OCI-LY7 (cell line): ENCODE results near the gene RANBP9. TPM values are rescaled to one million over a fixed set of nuclear protein-coding genes. Genes with fewer than 3 reads are reported as not detected.

ENCODE experiments used
- BruUV-seq: library from RNA; stranded (reverse); fragments of 400-500 nt; replicated peaks from 2 replicates; lab custom pipeline; 2021; lab: Mats Ljungman, UMichigan
- CTCF ChIA-PET: fragments of 300-600 bp; sonication (Branson Sonifier 250); formaldehyde crosslinking; loops from one replicate; lab custom pipeline; 2022; ENCODE audit warnings: antibody characterized with exemption; ENCODE audit not compliant: unreplicated experiment; lab: Charles Lee
- POLR2A ChIA-PET: fragments of 300-600 bp; sonication (Branson Sonifier 250); formaldehyde crosslinking; loops from one replicate; lab custom pipeline; 2022; ENCODE audit warnings: antibody characterized with exemption; lab: Charles Lee
- DNase-seq: peaks from one replicate; pipeline ENCODE4 v3.0.0-alpha.2; 2015; ENCODE audit warnings: low spot score
- H2AFZ ChIP-seq: fragments of 200-600 bp; sonication (generic), shearing (Covaris generic); 2 replicates; pipeline ENCODE4 v1.6.1; 2014; ENCODE audit warnings: mild to moderate bottlenecking, antibody characterized with exemption, low read length, moderate library complexity
- H3K27ac ChIP-seq: fragments of 200-600 bp; sonication (generic); 2 replicates; pipeline ENCODE4 v1.5.1; 2014; ENCODE audit warnings: mixed run types, low read depth, mild to moderate bottlenecking, moderate library complexity, low read length, inconsistent platforms; ENCODE audit not compliant: poor library complexity, severe bottlenecking
- H3K36me3 ChIP-seq: fragments of 200-600 bp; sonication (generic); 2 replicates; pipeline ENCODE4 v1.6.1; 2014; ENCODE audit warnings: mild to moderate bottlenecking, antibody characterized with exemption, low read length, moderate library complexity, mixed read lengths; ENCODE audit not compliant: insufficient read depth
- H3K4me1 ChIP-seq: fragments of 200-600 bp; sonication (generic); 2 replicates; pipeline ENCODE4 v1.5.1; 2014; ENCODE audit warnings: mild to moderate bottlenecking, low read length; ENCODE audit not compliant: insufficient read depth, poor library complexity, severe bottlenecking
- H3K4me2 ChIP-seq: fragments of 200-600 bp; sonication (generic); 2 replicates; pipeline ENCODE4 v1.6.1; 2014; ENCODE audit warnings: mild to moderate bottlenecking, low read length
- H3K4me3 ChIP-seq: fragments of 200-600 bp; sonication (generic); 2 replicates; pipeline ENCODE4 v1.5.1; 2014; ENCODE audit warnings: mild to moderate bottlenecking, low read depth, low read length; ENCODE audit not compliant: poor library complexity, severe bottlenecking
- H3K79me2 ChIP-seq: fragments of 200-600 bp; sonication (generic); 2 replicates; pipeline ENCODE4 v1.6.1; 2016; ENCODE audit warnings: low read depth, mild to moderate bottlenecking, low read length, moderate library complexity, mixed read lengths; ENCODE audit not compliant: insufficient read depth
- H3K9me2 ChIP-seq: fragments of 200-600 bp; sonication (generic); 2 replicates; pipeline ENCODE4 v1.6.1; 2016; ENCODE audit warnings: mild to moderate bottlenecking, low read length, mixed read lengths; ENCODE audit not compliant: insufficient read depth
- H3K9me3 ChIP-seq: fragments of 200-600 bp; sonication (generic); 2 replicates; pipeline ENCODE4 v1.6.1; 2014; ENCODE audit warnings: mild to moderate bottlenecking, mixed run types, low read length, mixed read lengths
- H4K20me1 ChIP-seq: fragments of 200-600 bp; sonication (generic); 2 replicates; pipeline ENCODE4 v1.6.1; 2014; ENCODE audit warnings: mild to moderate bottlenecking, antibody characterized with exemption, low read length, moderate library complexity, mixed read lengths; ENCODE audit not compliant: insufficient read depth
- EZH2phosphoT487 ChIP-seq: fragments of 200-600 bp; sonication (generic); IDR thresholded peaks from 2 replicates; pipeline ENCODE4 v1.6.1; 2018; ENCODE audit warnings: low read depth, borderline replicate concordance, mild to moderate bottlenecking, mixed run types, antibody characterized with exemption, low read length, moderate library complexity, mixed read lengths
- intact Hi-C: fragments of 100-400 bp; cut with micrococcal nuclease; formaldehyde crosslinking; loops from one replicate; pipeline ENCODE4 v1.10.0; 2022; ENCODE audit not compliant: unreplicated experiment
- total RNA-seq, 2 experiments: library from RNA; depleted of rRNA in 1 of 2; stranded (reverse); fragments of >200 nt in 1 of 2; shearing (Covaris generic) in 1 of 2; gene quantifications; 2 replicates each; pipeline ENCODE4 v1.2.3, GENCODE V29; 2014 to 2022
- TF ChIP-seq, protein P1 (sequence below): fragments of 200-600 bp; sonication (generic); conservative IDR thresholded peaks from 2 replicates; pipeline ENCODE4 v1.5.1; 2014; ENCODE audit warnings: mild to moderate bottlenecking, antibody characterized with exemption, low read length, moderate library complexity, mixed read lengths

Gene RANBP9
- total RNA-seq, 2 experiments from 2014 or later, result 20.5 to 35.0 TPM

DNA sequence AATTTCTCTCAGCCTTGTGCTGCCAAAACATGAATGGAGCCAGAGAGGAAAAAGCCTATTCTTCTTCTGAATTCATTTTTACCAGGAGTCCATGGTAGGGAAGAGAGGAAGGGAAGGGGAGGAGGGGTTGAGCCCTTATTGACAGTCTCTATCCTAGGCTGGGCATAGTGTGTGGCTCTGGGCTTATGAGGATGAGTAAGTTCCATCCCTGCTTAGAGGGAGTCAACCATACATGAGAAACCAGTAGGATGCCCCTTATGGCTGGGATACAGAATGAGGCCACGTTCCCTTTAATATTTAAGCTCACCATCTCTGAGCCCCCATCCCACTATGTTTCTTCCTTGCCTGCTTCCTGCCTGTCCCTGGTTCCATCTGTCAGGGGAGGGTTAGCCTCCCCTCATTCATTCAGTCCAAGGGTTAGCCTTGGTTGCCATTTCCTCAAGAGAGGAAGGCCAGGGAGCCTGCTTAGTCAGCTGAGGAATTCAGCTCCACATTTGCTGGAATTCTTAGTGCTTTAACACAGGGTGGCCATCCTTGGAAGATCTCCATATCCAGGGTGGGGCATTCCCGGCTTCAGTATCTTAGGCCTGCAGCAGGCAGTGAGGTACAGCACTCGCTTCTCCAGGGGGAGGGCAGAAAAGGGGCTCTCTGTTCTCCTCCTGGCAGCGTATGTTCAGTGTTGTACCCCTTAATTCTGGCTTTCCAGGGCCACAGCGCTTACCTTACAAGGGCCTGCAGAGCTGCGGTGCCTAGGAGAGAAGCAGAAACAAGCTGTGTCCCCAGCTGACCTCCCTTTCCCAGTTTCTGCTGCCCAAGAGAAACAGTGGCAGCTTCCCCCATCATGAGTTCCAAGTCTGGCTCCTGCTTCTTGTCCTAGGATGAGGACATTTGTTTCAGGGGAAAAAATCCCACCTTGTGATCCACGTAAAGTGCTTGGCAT, 124.8 kb downstream of the RANBP9 start:
- POLR2A ChIA-PET, result interaction anchor here (0.6 to 0.7 kb wide), 2 partner anchors 15 to 681 kb away, joined by 3 to 4 read pairs; no protein-coding TSS in a partner anchor
- intact Hi-C loops, result no loop called here

DNA sequence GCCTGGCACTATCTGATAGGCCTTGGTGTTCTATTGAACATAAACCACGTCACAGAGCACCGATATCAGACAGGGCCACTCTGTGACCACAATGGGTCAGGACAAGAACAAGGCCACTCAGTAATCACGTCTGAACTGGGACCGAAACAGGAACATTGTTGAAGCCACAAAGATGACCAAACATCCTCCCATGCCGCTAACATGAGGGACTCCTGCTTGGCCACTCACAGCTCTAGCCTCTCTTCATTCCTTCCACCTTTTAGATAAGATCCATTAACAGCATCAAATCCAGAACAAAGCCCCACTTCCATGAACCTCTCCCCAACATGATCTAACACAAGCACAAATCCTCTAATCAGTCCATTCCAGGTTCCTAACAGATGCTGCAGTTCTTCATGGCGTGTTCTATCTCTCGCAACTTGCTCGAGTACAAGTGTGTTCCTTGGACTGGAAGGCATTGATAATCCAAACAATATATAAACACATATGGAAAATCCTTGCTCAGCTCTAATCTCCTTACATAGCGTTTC, 129.9 kb downstream of the RANBP9 start:
- intact Hi-C loops, result no loop called here
- CTCF ChIA-PET, result no interaction called here
- no TSS peak for BruUV-seq
- no peak overlapping the region for H3K4me2 ChIP-seq
- no peaks in the 10 kb centered on the region for H3K9me2 ChIP-seq
- H3K27ac ChIP-seq, result no peak overlapping the region
- POLR2A ChIA-PET, result interaction anchor here (0.7 to 1.0 kb wide), 2 partner anchors 31 to 156 kb away, joined by 3 to 4 read pairs; no protein-coding TSS in a partner anchor
- no peak overlapping the region for H2AFZ ChIP-seq
- TF ChIP-seq EZH2phosphoT487, result no peak
- TF ChIP-seq, protein P1, sequence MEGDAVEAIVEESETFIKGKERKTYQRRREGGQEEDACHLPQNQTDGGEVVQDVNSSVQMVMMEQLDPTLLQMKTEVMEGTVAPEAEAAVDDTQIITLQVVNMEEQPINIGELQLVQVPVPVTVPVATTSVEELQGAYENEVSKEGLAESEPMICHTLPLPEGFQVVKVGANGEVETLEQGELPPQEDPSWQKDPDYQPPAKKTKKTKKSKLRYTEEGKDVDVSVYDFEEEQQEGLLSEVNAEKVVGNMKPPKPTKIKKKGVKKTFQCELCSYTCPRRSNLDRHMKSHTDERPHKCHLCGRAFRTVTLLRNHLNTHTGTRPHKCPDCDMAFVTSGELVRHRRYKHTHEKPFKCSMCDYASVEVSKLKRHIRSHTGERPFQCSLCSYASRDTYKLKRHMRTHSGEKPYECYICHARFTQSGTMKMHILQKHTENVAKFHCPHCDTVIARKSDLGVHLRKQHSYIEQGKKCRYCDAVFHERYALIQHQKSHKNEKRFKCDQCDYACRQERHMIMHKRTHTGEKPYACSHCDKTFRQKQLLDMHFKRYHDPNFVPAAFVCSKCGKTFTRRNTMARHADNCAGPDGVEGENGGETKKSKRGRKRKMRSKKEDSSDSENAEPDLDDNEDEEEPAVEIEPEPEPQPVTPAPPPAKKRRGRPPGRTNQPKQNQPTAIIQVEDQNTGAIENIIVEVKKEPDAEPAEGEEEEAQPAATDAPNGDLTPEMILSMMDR, result no peak
- H3K9me3 ChIP-seq, result peaks cover 10% of the 10 kb centered on the region
- no peak overlapping the region for H3K4me3 ChIP-seq
- no peak for DNase-seq
- H4K20me1 ChIP-seq, result no peaks in the 10 kb centered on the region
- peaks cover 2% of the 10 kb centered on the region; the same call in 1 of the 2 replicates for H3K79me2 ChIP-seq
- H3K36me3 ChIP-seq, result peaks cover 18% of the 10 kb centered on the region
- no peaks in the 10 kb centered on the region for H3K4me1 ChIP-seq

More for the DNA sequence above, 124.8 kb downstream of the RANBP9 start:
- peaks cover 42% of the 10 kb centered on the region for H3K36me3 ChIP-seq
- no peaks in the 10 kb centered on the region for H3K79me2 ChIP-seq
- CTCF ChIA-PET, result interaction anchor here (1.3 kb wide), 1 partner anchor 12 kb away, joined by 5 read pairs; the partner anchor contains the start of gene SIRT5
- no peak overlapping the region for H3K4me3 ChIP-seq
- no peaks in the 10 kb centered on the region for H3K9me3 ChIP-seq
- no peak for DNase-seq
- no peaks in the 10 kb centered on the region; the same call in 1 of the 2 replicates for H4K20me1 ChIP-seq
- H2AFZ ChIP-seq, result no peak overlapping the region
- no TSS peak for BruUV-seq
- no peak overlapping the region for H3K4me2 ChIP-seq
- H3K27ac ChIP-seq, result no peak overlapping the region
- no peaks in the 10 kb centered on the region for H3K4me1 ChIP-seq
- no peaks in the 10 kb centered on the region for H3K9me2 ChIP-seq
- TF ChIP-seq, protein P1, result no peak
- no peak for TF ChIP-seq EZH2phosphoT487
